GM19324 (cell line): ENCODE results near the gene DKK3.

Experiments
- ATAC-seq: cut with Tn5 transposase; IDR thresholded peaks from one replicate; pipeline ENCODE4 v1.9.1; 2021; ENCODE audit warnings: mild to moderate bottlenecking, moderate library complexity; ENCODE audit not compliant: unreplicated experiment, low FRiP score

Gene DKK3

GRCh38 chr11:11971906-11972547 lies 36.4 kb downstream of the DKK3 start:
- ATAC-seq: no peak

GRCh38 chr11:11970556-11970955 lies 37.9 kb downstream of the DKK3 start:
- no peak for ATAC-seq

- no peak for ATAC-seq
These were observed 38.8 kb downstream of the DKK3 start for GRCh38 chr11:11969380-11970215.

GRCh38 chr11:11968511-11969280 lies 39.7 kb downstream of the DKK3 start:
- ATAC-seq: no peak

- no peak for ATAC-seq
These were observed 40.5 kb downstream of the DKK3 start for GRCh38 chr11:11967669-11968510.

GRCh38 chr11:11966826-11967668 lies 41.4 kb downstream of the DKK3 start:
- ATAC-seq: peak; percentile 84

GRCh38 chr11:11966354-11966741 lies 42.1 kb downstream of the DKK3 start:
- no peak for ATAC-seq

- ATAC-seq: no peak
These were observed 42.6 kb downstream of the DKK3 start for GRCh38 chr11:11965656-11966353.

- ATAC-seq: no peak
These were observed 43.2 kb downstream of the DKK3 start for GRCh38 chr11:11965192-11965591.

- ATAC-seq: no peak
These were observed 43.7 kb downstream of the DKK3 start for GRCh38 chr11:11964774-11965150.

- no peak for ATAC-seq
These were observed 44.3 kb downstream of the DKK3 start for GRCh38 chr11:11963842-11964773.

- ATAC-seq: no peak
These were observed 45.4 kb downstream of the DKK3 start for GRCh38 chr11:11963067-11963466.

GRCh38 chr11:11961399-11962028 lies 46.9 kb downstream of the DKK3 start:
- ATAC-seq: no peak

- no peak for ATAC-seq
These were observed 47.7 kb downstream of the DKK3 start for GRCh38 chr11:11960687-11961086.

GRCh38 chr11:11959601-11960000 lies 48.8 kb downstream of the DKK3 start:
- ATAC-seq: no peak

- no peak for ATAC-seq
These were observed 49.8 kb downstream of the DKK3 start for GRCh38 chr11:11958403-11959231.

- no peak for ATAC-seq
These were observed 52.4 kb downstream of the DKK3 start for GRCh38 chr11:11956006-11956405.
